SK-N-MC (cell line): ENCODE data around the gene RXFP3.

Experiments used
- EZH2 ChIP-seq: fragments of 200-600 bp; sonication (generic); IDR thresholded peaks from one replicate; pipeline ENCODE4 v1.6.1; 2017; ENCODE audit warnings: antibody characterized with exemption
- POLR2AphosphoS5 ChIP-seq: IDR thresholded peaks from 2 replicates; pipeline ENCODE4 v1.6.1; 2012; ENCODE audit warnings: mild to moderate bottlenecking, low read depth, low read length, borderline replicate concordance

GRCh38 chr5:33939556-33940262 is 3.5 kb downstream of the RXFP3 start:
- TF ChIP-seq EZH2 = no peak
- TF ChIP-seq POLR2AphosphoS5 = no peak
